GM23338 (cell line): ENCODE measurements around the gene CALCB. TPM values are rescaled to one million over a fixed set of nuclear protein-coding genes. Genes with fewer than 3 reads are reported as not detected.

Experiments
- ATAC-seq: fragments of 200-7000 bp; cut with Tn5 transposase; 3 replicates; pipeline ENCODE4 v1.9.1; 2020
- DNase-seq: peaks from one replicate; pipeline ENCODE4 v3.0.0-alpha.2; 2015; ENCODE audit warnings: low spot score
- H2AFZ ChIP-seq: fragments of 200-600 bp; sonication (generic); 2 replicates; pipeline ENCODE4 v1.8.0; 2016; ENCODE audit warnings: antibody characterized with exemption, mild to moderate bottlenecking, moderate library complexity
- H3F3A ChIP-seq: fragments of 200-600 bp; sonication (generic); replicated peaks from 2 replicates; pipeline ENCODE4 v1.8.0; 2017; ENCODE audit warnings: antibody characterized with exemption, mixed run types, low read depth
- H3K27ac ChIP-seq: fragments of 200-600 bp; sonication (generic); 2 replicates; pipeline ENCODE4 v1.6.1; 2016; ENCODE audit warnings: low read depth
- H3K27me3 ChIP-seq: fragments of 200-600 bp; sonication (generic); 2 replicates; pipeline ENCODE4 v1.8.0; 2016; ENCODE audit warnings: mild to moderate bottlenecking, mixed run types, moderate library complexity; ENCODE audit not compliant: insufficient read depth
- H3K36me3 ChIP-seq: fragments of 200-600 bp; sonication (generic); 2 replicates; pipeline ENCODE4 v1.8.0; 2016; ENCODE audit warnings: mild to moderate bottlenecking; ENCODE audit not compliant: insufficient read depth
- H3K4me1 ChIP-seq: fragments of 200-600 bp; sonication (generic); 2 replicates; pipeline ENCODE4 v1.8.0; 2016; ENCODE audit warnings: mild to moderate bottlenecking, moderate library complexity; ENCODE audit not compliant: insufficient read depth
- H3K4me2 ChIP-seq: fragments of 200-600 bp; sonication (generic); 2 replicates; pipeline ENCODE4 v1.7.1; 2017; ENCODE audit warnings: mixed run types
- H3K4me3 ChIP-seq: fragments of 200-600 bp; sonication (generic); 2 replicates; pipeline ENCODE4 v1.6.1; 2016; ENCODE audit warnings: mixed run types
- H3K79me2 ChIP-seq: fragments of 200-600 bp; sonication (generic); replicated peaks from 2 replicates; pipeline ENCODE4 v1.8.0; 2017; ENCODE audit warnings: mild to moderate bottlenecking; ENCODE audit not compliant: insufficient read depth
- H3K9me2 ChIP-seq: fragments of 200-600 bp; sonication (generic); 2 replicates; pipeline ENCODE4 v1.8.0; 2017; ENCODE audit not compliant: insufficient read depth
- H4K20me1 ChIP-seq: fragments of 200-600 bp; sonication (generic); replicated peaks from 2 replicates; pipeline ENCODE4 v1.8.0; 2017; ENCODE audit warnings: mild to moderate bottlenecking; ENCODE audit not compliant: insufficient read depth
- H3K27ac Mint-ChIP-seq: 2 replicates; pipeline ENCODE4 v1.8.0; 2020; ENCODE audit warnings: inconsistent platforms, mild to moderate bottlenecking, moderate library complexity, mixed read lengths
- H3K27me3 Mint-ChIP-seq: 3 replicates; pipeline ENCODE4 v1.8.0; 2022; ENCODE audit warnings: low read depth, mild to moderate bottlenecking, moderate library complexity, mixed read lengths, inconsistent platforms; ENCODE audit not compliant: insufficient read depth, poor library complexity
- H3K36me3 Mint-ChIP-seq: 3 replicates; pipeline ENCODE4 v1.8.0; 2021; ENCODE audit warnings: low read depth, mild to moderate bottlenecking, inconsistent platforms, moderate library complexity, mixed read lengths
- H3K4me1 Mint-ChIP-seq: 3 replicates; pipeline ENCODE4 v1.8.0; 2020; ENCODE audit warnings: mild to moderate bottlenecking, inconsistent platforms, mixed read lengths
- H3K4me3 Mint-ChIP-seq: 3 replicates; pipeline ENCODE4 v1.8.0; 2021; ENCODE audit warnings: moderate library complexity, mild to moderate bottlenecking, inconsistent platforms, mixed read lengths
- H3K9me3 Mint-ChIP-seq: 3 replicates; pipeline ENCODE4 v1.8.0; 2020; ENCODE audit warnings: moderate library complexity, mild to moderate bottlenecking, inconsistent platforms, mixed read lengths
- CREB1 ChIP-seq: fragments of 250-450 bp; sonication (Bioruptor Pico); IDR thresholded peaks from 2 replicates; pipeline ENCODE4 v1.5.0; 2020; ENCODE audit warnings: low read depth, mild to moderate bottlenecking, moderate library complexity
- EZH2 ChIP-seq: fragments of 200-600 bp; sonication (generic); IDR thresholded peaks from one replicate; pipeline ENCODE4 v1.8.0; 2017; ENCODE audit warnings: antibody characterized with exemption, mild to moderate bottlenecking, low read depth; ENCODE audit not compliant: unreplicated experiment
- EZH2phosphoT487 ChIP-seq: fragments of 200-600 bp; sonication (generic); IDR thresholded peaks from one replicate; pipeline ENCODE4 v1.8.1; 2018; ENCODE audit warnings: antibody characterized with exemption; ENCODE audit not compliant: unreplicated experiment
- JUNB ChIP-seq: IDR thresholded peaks from one replicate; pipeline ENCODE4 v1.6.1; 2016; ENCODE audit warnings: antibody characterized with exemption; ENCODE audit not compliant: unreplicated experiment
- NANOG ChIP-seq: IDR thresholded peaks from 2 replicates; pipeline ENCODE4 v1.6.1; 2016; ENCODE audit warnings: antibody characterized with exemption, borderline replicate concordance
- POLR2AphosphoS5 ChIP-seq: IDR thresholded peaks from 2 replicates; pipeline ENCODE4 v1.6.1; 2016; ENCODE audit warnings: antibody characterized with exemption, low read depth
- STAT1 ChIP-seq: IDR thresholded peaks from one replicate; pipeline ENCODE4 v1.6.1; 2016; ENCODE audit warnings: antibody characterized with exemption; ENCODE audit not compliant: unreplicated experiment
- ZNF114 ChIP-seq: fragments of 250-450 bp; sonication (Bioruptor Pico); IDR thresholded peaks from 2 replicates; pipeline ENCODE4 v1.5.0; 2020; ENCODE audit warnings: mild to moderate bottlenecking, moderate library complexity
- ZNF331 ChIP-seq: fragments of 250-450 bp; sonication (Bioruptor Pico); IDR thresholded peaks from 2 replicates; pipeline ENCODE4 v1.5.0; 2020; ENCODE audit warnings: low read depth, mild to moderate bottlenecking, moderate library complexity
- polyA plus RNA-seq: library from polyadenylated mRNA; unstranded; fragments of >200 nt; fragmentation: Nextera tagmentation; extraction: Ambion mirVana; gene quantifications from 2 replicates; pipeline ENCODE4 v1.2.1, GENCODE V29; 2016
- total RNA-seq: library from RNA; depleted of rRNA; stranded (reverse); fragments of >200 nt; shearing (Covaris generic); gene quantifications from 2 replicates; pipeline ENCODE4 v1.2.3, GENCODE V29; 2014
- TF ChIP-seq, protein P1 (sequence below): fragments of 250-450 bp; sonication (Bioruptor Pico); IDR thresholded peaks from 2 replicates; pipeline ENCODE4 v1.5.0; 2020; ENCODE audit warnings: mild to moderate bottlenecking, moderate library complexity
- TF ChIP-seq, protein P2 (sequence below), 2 experiments: fragments of 200-600 bp in 1 of 2; sonication (generic) in 1 of 2; conservative IDR thresholded peaks; 2 replicates each; pipeline versions ENCODE4 v1.5.1 to v1.6.1; 2016 to 2017; ENCODE audit warnings: antibody characterized with exemption in 2 of 2, low read depth in 2 of 2, mild to moderate bottlenecking in 2 of 2, moderate library complexity in 1 of 2
- TF ChIP-seq, protein P3 (sequence below): IDR thresholded peaks from one replicate; pipeline ENCODE4 v1.6.1; 2018; ENCODE audit warnings: antibody characterized with exemption; ENCODE audit not compliant: unreplicated experiment
- TF ChIP-seq, protein P4 (sequence below): IDR thresholded peaks from 2 replicates; pipeline ENCODE4 v1.6.1; 2016; ENCODE audit warnings: antibody characterized with exemption

The CALCB gene
- total and polyA plus RNA-seq, 2 experiments from 2014 or later = 7.9 to 9.5 TPM

DNA sequence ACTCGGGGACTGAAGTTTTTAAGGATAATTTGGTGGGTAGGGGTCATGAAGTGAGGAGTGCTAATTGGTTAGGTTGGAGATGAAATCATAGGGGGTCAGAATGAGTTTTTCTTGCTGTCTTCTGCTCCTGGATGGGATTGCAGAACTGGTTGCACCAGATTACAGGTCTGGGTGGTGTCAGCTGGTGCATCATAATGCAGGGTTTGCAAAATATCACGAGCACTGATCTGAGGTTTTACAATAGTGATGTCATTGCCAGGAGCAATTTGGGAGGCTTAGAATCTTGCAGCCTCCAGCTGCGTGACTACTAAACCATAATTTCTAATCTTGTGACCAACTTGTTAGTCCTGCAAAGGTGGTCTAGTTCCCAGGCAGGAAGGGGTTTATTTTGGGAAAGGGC is 46.4 kb upstream of the CALCB start:
- no peak overlapping the region for H2AFZ ChIP-seq
- H4K20me1 ChIP-seq = no peaks in the 10 kb centered on the region

More for the DNA sequence above, 46.4 kb upstream of the CALCB start:
- no peaks in the 10 kb centered on the region for H3K4me1 ChIP-seq
- Mint-ChIP-seq H3K36me3 (peaks cover 11% of the 10 kb centered on the region; the same call in 2 of the 3 replicates), H3K27me3 (no peaks in the 10 kb centered on the region), H3K4me3 (no peak overlapping the region), H3K4me1 (peaks cover 11% of the 10 kb centered on the region; the same call in 2 of the 3 replicates), H3K9me3 (peaks cover 19% of the 10 kb centered on the region), H3K27ac (no peak overlapping the region)
- H3K27ac ChIP-seq = no peak overlapping the region
- H3K79me2 ChIP-seq = no peaks in the 10 kb centered on the region
- no peak for DNase-seq
- H3K9me2 ChIP-seq = no peaks in the 10 kb centered on the region; the same call in 1 of the 2 replicates
- no peak overlapping the region for H3K4me3 ChIP-seq
- ATAC-seq = no peak
- no peak overlapping the region for H3K4me2 ChIP-seq
- TF ChIP-seq ZNF331 (no peak), CREB1 (no peak), STAT1 (no peak), POLR2AphosphoS5 (no peak), EZH2phosphoT487 (no peak), ZNF114 (CRISPR knock-in tag) (no peak), EZH2 (no peak), JUNB (no peak), NANOG (no peak)
- TF ChIP-seq, protein P1, sequence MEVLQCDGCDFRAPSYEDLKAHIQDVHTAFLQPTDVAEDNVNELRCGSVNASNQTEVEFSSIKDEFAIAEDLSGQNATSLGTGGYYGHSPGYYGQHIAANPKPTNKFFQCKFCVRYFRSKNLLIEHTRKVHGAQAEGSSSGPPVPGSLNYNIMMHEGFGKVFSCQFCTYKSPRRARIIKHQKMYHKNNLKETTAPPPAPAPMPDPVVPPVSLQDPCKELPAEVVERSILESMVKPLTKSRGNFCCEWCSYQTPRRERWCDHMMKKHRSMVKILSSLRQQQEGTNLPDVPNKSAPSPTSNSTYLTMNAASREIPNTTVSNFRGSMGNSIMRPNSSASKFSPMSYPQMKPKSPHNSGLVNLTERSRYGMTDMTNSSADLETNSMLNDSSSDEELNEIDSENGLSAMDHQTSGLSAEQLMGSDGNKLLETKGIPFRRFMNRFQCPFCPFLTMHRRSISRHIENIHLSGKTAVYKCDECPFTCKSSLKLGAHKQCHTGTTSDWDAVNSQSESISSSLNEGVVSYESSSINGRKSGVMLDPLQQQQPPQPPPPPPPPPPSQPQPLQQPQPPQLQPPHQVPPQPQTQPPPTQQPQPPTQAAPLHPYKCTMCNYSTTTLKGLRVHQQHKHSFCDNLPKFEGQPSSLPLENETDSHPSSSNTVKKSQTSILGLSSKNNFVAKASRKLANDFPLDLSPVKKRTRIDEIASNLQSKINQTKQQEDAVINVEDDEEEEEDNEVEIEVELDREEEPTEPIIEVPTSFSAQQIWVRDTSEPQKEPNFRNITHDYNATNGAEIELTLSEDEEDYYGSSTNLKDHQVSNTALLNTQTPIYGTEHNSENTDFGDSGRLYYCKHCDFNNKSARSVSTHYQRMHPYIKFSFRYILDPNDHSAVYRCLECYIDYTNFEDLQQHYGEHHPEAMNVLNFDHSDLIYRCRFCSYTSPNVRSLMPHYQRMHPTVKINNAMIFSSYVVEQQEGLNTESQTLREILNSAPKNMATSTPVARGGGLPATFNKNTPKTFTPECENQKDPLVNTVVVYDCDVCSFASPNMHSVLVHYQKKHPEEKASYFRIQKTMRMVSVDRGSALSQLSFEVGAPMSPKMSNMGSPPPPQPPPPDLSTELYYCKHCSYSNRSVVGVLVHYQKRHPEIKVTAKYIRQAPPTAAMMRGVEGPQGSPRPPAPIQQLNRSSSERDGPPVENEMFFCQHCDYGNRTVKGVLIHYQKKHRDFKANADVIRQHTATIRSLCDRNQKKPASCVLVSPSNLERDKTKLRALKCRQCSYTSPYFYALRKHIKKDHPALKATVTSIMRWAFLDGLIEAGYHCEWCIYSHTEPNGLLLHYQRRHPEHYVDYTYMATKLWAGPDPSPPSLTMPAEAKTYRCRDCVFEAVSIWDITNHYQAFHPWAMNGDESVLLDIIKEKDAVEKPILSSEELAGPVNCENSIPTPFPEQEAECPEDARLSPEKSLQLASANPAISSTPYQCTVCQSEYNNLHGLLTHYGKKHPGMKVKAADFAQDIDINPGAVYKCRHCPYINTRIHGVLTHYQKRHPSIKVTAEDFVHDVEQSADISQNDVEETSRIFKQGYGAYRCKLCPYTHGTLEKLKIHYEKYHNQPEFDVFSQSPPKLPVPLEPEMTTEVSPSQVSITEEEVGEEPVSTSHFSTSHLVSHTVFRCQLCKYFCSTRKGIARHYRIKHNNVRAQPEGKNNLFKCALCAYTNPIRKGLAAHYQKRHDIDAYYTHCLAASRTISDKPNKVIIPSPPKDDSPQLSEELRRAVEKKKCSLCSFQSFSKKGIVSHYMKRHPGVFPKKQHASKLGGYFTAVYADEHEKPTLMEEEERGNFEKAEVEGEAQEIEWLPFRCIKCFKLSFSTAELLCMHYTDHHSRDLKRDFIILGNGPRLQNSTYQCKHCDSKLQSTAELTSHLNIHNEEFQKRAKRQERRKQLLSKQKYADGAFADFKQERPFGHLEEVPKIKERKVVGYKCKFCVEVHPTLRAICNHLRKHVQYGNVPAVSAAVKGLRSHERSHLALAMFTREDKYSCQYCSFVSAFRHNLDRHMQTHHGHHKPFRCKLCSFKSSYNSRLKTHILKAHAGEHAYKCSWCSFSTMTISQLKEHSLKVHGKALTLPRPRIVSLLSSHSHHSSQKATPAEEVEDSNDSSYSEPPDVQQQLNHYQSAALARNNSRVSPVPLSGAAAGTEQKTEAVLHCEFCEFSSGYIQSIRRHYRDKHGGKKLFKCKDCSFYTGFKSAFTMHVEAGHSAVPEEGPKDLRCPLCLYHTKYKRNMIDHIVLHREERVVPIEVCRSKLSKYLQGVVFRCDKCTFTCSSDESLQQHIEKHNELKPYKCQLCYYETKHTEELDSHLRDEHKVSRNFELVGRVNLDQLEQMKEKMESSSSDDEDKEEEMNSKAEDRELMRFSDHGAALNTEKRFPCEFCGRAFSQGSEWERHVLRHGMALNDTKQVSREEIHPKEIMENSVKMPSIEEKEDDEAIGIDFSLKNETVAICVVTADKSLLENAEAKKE (CRISPR knock-in tag) = no peak
- TF ChIP-seq, protein P2, sequence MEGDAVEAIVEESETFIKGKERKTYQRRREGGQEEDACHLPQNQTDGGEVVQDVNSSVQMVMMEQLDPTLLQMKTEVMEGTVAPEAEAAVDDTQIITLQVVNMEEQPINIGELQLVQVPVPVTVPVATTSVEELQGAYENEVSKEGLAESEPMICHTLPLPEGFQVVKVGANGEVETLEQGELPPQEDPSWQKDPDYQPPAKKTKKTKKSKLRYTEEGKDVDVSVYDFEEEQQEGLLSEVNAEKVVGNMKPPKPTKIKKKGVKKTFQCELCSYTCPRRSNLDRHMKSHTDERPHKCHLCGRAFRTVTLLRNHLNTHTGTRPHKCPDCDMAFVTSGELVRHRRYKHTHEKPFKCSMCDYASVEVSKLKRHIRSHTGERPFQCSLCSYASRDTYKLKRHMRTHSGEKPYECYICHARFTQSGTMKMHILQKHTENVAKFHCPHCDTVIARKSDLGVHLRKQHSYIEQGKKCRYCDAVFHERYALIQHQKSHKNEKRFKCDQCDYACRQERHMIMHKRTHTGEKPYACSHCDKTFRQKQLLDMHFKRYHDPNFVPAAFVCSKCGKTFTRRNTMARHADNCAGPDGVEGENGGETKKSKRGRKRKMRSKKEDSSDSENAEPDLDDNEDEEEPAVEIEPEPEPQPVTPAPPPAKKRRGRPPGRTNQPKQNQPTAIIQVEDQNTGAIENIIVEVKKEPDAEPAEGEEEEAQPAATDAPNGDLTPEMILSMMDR (conservative IDR thresholded peaks at IDR 0.05; ENCODE audit: low read depth in 2 of 2) = no peak
- TF ChIP-seq, protein P3, sequence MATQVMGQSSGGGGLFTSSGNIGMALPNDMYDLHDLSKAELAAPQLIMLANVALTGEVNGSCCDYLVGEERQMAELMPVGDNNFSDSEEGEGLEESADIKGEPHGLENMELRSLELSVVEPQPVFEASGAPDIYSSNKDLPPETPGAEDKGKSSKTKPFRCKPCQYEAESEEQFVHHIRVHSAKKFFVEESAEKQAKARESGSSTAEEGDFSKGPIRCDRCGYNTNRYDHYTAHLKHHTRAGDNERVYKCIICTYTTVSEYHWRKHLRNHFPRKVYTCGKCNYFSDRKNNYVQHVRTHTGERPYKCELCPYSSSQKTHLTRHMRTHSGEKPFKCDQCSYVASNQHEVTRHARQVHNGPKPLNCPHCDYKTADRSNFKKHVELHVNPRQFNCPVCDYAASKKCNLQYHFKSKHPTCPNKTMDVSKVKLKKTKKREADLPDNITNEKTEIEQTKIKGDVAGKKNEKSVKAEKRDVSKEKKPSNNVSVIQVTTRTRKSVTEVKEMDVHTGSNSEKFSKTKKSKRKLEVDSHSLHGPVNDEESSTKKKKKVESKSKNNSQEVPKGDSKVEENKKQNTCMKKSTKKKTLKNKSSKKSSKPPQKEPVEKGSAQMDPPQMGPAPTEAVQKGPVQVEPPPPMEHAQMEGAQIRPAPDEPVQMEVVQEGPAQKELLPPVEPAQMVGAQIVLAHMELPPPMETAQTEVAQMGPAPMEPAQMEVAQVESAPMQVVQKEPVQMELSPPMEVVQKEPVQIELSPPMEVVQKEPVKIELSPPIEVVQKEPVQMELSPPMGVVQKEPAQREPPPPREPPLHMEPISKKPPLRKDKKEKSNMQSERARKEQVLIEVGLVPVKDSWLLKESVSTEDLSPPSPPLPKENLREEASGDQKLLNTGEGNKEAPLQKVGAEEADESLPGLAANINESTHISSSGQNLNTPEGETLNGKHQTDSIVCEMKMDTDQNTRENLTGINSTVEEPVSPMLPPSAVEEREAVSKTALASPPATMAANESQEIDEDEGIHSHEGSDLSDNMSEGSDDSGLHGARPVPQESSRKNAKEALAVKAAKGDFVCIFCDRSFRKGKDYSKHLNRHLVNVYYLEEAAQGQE = no peak
- TF ChIP-seq, protein P4, sequence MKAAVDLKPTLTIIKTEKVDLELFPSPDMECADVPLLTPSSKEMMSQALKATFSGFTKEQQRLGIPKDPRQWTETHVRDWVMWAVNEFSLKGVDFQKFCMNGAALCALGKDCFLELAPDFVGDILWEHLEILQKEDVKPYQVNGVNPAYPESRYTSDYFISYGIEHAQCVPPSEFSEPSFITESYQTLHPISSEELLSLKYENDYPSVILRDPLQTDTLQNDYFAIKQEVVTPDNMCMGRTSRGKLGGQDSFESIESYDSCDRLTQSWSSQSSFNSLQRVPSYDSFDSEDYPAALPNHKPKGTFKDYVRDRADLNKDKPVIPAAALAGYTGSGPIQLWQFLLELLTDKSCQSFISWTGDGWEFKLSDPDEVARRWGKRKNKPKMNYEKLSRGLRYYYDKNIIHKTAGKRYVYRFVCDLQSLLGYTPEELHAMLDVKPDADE = no peak
- peaks cover 13% of the 10 kb centered on the region; the same call in 1 of the 2 replicates for H3K36me3 ChIP-seq
- H3F3A ChIP-seq = no peaks in the 10 kb centered on the region
- no peaks in the 10 kb centered on the region for H3K27me3 ChIP-seq
